DMS53 (cell line): ENCODE data around the gene RNLS.
A peak's percentile ranks its signal among the peaks of the same experiment; 100 is the strongest.
"Not testable (repeated sequence)": the region's sequence is repeated elsewhere in the genome, so short reads cannot be mapped to it uniquely, and the experiment has no call there.

ENCODE experiments used
- DNase-seq: peaks from one replicate; lab custom pipeline; 2025; lab: John Stamatoyannopoulos, UW

The RNLS gene

GRCh38 chr10:88386821-88387773 is 196.0 kb downstream of the RNLS start:
- DNase-seq = peak; percentile 50

GRCh38 chr10:88386204-88386788 is 196.8 kb downstream of the RNLS start:
- DNase-seq = peak; percentile 68

- DNase-seq = peak; percentile 71
These were observed 197.4 kb downstream of the RNLS start for GRCh38 chr10:88385601-88386203.

- no peak for DNase-seq
These were observed 199.8 kb downstream of the RNLS start for GRCh38 chr10:88383276-88383675.

GRCh38 chr10:88382699-88383098 is 200.4 kb downstream of the RNLS start:
- no peak for DNase-seq

- DNase-seq = peak; percentile 6
These were observed 203.5 kb downstream of the RNLS start for GRCh38 chr10:88379575-88379974.

GRCh38 chr10:88377510-88377909 is 205.6 kb downstream of the RNLS start:
- DNase-seq = no peak

GRCh38 chr10:88374392-88375175 is 208.5 kb downstream of the RNLS start:
- no peak for DNase-seq

- no peak for DNase-seq
These were observed 210.1 kb downstream of the RNLS start for GRCh38 chr10:88372881-88373592.

GRCh38 chr10:88372051-88372715 is 210.9 kb downstream of the RNLS start:
- no peak for DNase-seq

- DNase-seq = no peak
These were observed 212.4 kb downstream of the RNLS start for GRCh38 chr10:88370713-88371112.

- no peak for DNase-seq
These were observed 216.3 kb downstream of the RNLS start for GRCh38 chr10:88366772-88367171.

- DNase-seq = no peak
These were observed 220.9 kb downstream of the RNLS start for GRCh38 chr10:88361995-88362807.

- DNase-seq = no peak
These were observed 221.6 kb downstream of the RNLS start for GRCh38 chr10:88361494-88361893.

- DNase-seq = not testable (repeated sequence)
These were observed 227.4 kb downstream of the RNLS start for GRCh38 chr10:88355750-88356149.

- DNase-seq = no peak
These were observed 235.4 kb downstream of the RNLS start for GRCh38 chr10:88347597-88348304.

- no peak for DNase-seq
These were observed 236.1 kb downstream of the RNLS start for GRCh38 chr10:88347022-88347421.

GRCh38 chr10:88346144-88346977 is 236.8 kb downstream of the RNLS start:
- DNase-seq = peak; percentile 35
